ENCODE results near the gene ADGRV1. TPM values are rescaled to one million over a fixed set of nuclear protein-coding genes. Genes with fewer than 3 reads are reported as not detected.

Gene ADGRV1
- total RNA-seq, 1 donor from 2014 or later: 10.0 TPM

- no peaks in the 10 kb centered on the region for H3K4me1 ChIP-seq (ENCODE audit: insufficient read depth, low read length)
- Mint-ChIP-seq H3K36me3 (ENCODE audit: low read depth, unreplicated experiment) (no peaks in the 10 kb centered on the region), H3K9me3 (ENCODE audit: unreplicated experiment) (no peaks in the 10 kb centered on the region), H3K27ac (ENCODE audit: unreplicated experiment) (no peak overlapping the region), H3K27me3 (ENCODE audit: low read depth, unreplicated experiment) (no peaks in the 10 kb centered on the region), H3K4me3 (ENCODE audit: unreplicated experiment) (no peak overlapping the region), H3K4me1 (ENCODE audit: low read depth, unreplicated experiment) (peaks cover 17% of the 10 kb centered on the region)
- no peak overlapping the region for H3K4me2 ChIP-seq (ENCODE audit: low read length)
- H3K4me3 ChIP-seq (ENCODE audit: insufficient read depth, low read depth, low read length): no peak overlapping the region
- H2AFZ ChIP-seq (ENCODE audit: low read depth, low read length): no peak overlapping the region
- DNase-seq (ENCODE audit: low read depth): no peak
- H3K27ac ChIP-seq (ENCODE audit: low read depth, low read length): no peak overlapping the region
- H3K9ac ChIP-seq (ENCODE audit: low read length): no peak overlapping the region
- FAIRE-seq: no peak
- no peaks in the 10 kb centered on the region for H3K27me3 ChIP-seq (ENCODE audit: insufficient read depth, low read length)
- TF ChIP-seq EZH2 (IDR thresholded peaks at IDR 0.05; ENCODE audit: insufficient read depth, low read length) (no peak), CTCF (IDR thresholded peaks at IDR 0.05; ENCODE audit: insufficient read depth, low read depth, low read length) (no peak)
- H4K20me1 ChIP-seq (ENCODE audit: insufficient read depth, low read length): no peaks in the 10 kb centered on the region
- H3K36me3 ChIP-seq (ENCODE audit: insufficient read depth, low read length): no peaks in the 10 kb centered on the region
- no peaks in the 10 kb centered on the region for H3K79me2 ChIP-seq (ENCODE audit: insufficient read depth, low read length)
- H3K9me3 ChIP-seq (ENCODE audit: insufficient read depth, low read depth, low read length): no peaks in the 10 kb centered on the region
These were observed 596.7 kb downstream of the ADGRV1 start for GRCh38 chr5:91155274-91155673.

- Histone ChIP-seq H3K27ac (ENCODE audit: low read depth, low read length) (no peak overlapping the region), H3K79me2 (ENCODE audit: insufficient read depth, low read length) (no peaks in the 10 kb centered on the region), H2AFZ (ENCODE audit: low read depth, low read length) (no peak overlapping the region), H3K9me3 (ENCODE audit: insufficient read depth, low read depth, low read length) (no peaks in the 10 kb centered on the region), H3K36me3 (ENCODE audit: insufficient read depth, low read length) (no peaks in the 10 kb centered on the region), H4K20me1 (ENCODE audit: insufficient read depth, low read length) (no peaks in the 10 kb centered on the region), H3K9ac (ENCODE audit: low read length) (no peak overlapping the region), H3K27me3 (ENCODE audit: insufficient read depth, low read length) (no peaks in the 10 kb centered on the region), H3K4me2 (ENCODE audit: low read length) (no peak overlapping the region), H3K4me3 (ENCODE audit: insufficient read depth, low read depth, low read length) (no peak overlapping the region), H3K4me1 (ENCODE audit: insufficient read depth, low read length) (no peaks in the 10 kb centered on the region)
- DNase-seq (ENCODE audit: low read depth): no peak
- Mint-ChIP-seq H3K4me1 (ENCODE audit: low read depth, unreplicated experiment) (peaks cover 10% of the 10 kb centered on the region), H3K4me3 (ENCODE audit: unreplicated experiment) (no peak overlapping the region), H3K9me3 (ENCODE audit: unreplicated experiment) (no peaks in the 10 kb centered on the region), H3K27me3 (ENCODE audit: low read depth, unreplicated experiment) (no peaks in the 10 kb centered on the region), H3K27ac (ENCODE audit: unreplicated experiment) (no peak overlapping the region), H3K36me3 (ENCODE audit: low read depth, unreplicated experiment) (no peaks in the 10 kb centered on the region)
- TF ChIP-seq EZH2 (IDR thresholded peaks at IDR 0.05; ENCODE audit: insufficient read depth, low read length) (no peak), CTCF (IDR thresholded peaks at IDR 0.05; ENCODE audit: insufficient read depth, low read depth, low read length) (no peak)
- no peak for FAIRE-seq
These were observed 597.6 kb downstream of the ADGRV1 start for GRCh38 chr5:91156242-91156641.

GRCh38 chr5:91158011-91158410 is 599.4 kb downstream of the ADGRV1 start:
- no peaks in the 10 kb centered on the region for H3K27me3 ChIP-seq (ENCODE audit: insufficient read depth, low read length)
- no peak overlapping the region for H3K9ac ChIP-seq (ENCODE audit: low read length)
- no peak overlapping the region for H3K4me2 ChIP-seq (ENCODE audit: low read length)
- FAIRE-seq (no peak), DNase-seq (ENCODE audit: low read depth) (no peak)
- Mint-ChIP-seq H3K36me3 (ENCODE audit: low read depth, unreplicated experiment) (no peaks in the 10 kb centered on the region), H3K4me1 (ENCODE audit: low read depth, unreplicated experiment) (peaks cover 21% of the 10 kb centered on the region), H3K27me3 (ENCODE audit: low read depth, unreplicated experiment) (no peaks in the 10 kb centered on the region), H3K9me3 (ENCODE audit: unreplicated experiment) (no peaks in the 10 kb centered on the region), H3K4me3 (ENCODE audit: unreplicated experiment) (no peak overlapping the region), H3K27ac (ENCODE audit: unreplicated experiment) (no peak overlapping the region)
- no peak overlapping the region for H2AFZ ChIP-seq (ENCODE audit: low read depth, low read length)
- no peaks in the 10 kb centered on the region for H3K36me3 ChIP-seq (ENCODE audit: insufficient read depth, low read length)
- H3K4me1 ChIP-seq (ENCODE audit: insufficient read depth, low read length): peaks cover 13% of the 10 kb centered on the region
- H4K20me1 ChIP-seq (ENCODE audit: insufficient read depth, low read length): no peaks in the 10 kb centered on the region
- H3K79me2 ChIP-seq (ENCODE audit: insufficient read depth, low read length): no peaks in the 10 kb centered on the region
- no peak overlapping the region for H3K27ac ChIP-seq (ENCODE audit: low read depth, low read length)
- H3K9me3 ChIP-seq (ENCODE audit: insufficient read depth, low read depth, low read length): no peaks in the 10 kb centered on the region
- H3K4me3 ChIP-seq (ENCODE audit: insufficient read depth, low read depth, low read length): no peak overlapping the region
- TF ChIP-seq CTCF (IDR thresholded peaks at IDR 0.05; ENCODE audit: insufficient read depth, low read depth, low read length) (no peak), EZH2 (IDR thresholded peaks at IDR 0.05; ENCODE audit: insufficient read depth, low read length) (no peak)
